Bronchial epithelial cell (primary cell): ENCODE measurements around the gene GPR161. TPM values are rescaled to one million over a fixed set of nuclear protein-coding genes. Genes with fewer than 3 reads are reported as not detected.

Source experiments
- DNase-seq: peaks from one replicate; pipeline ENCODE4 v3.0.0-alpha.2; 2010; ENCODE audit warnings: low read depth
- FAIRE-seq: peaks from 2 replicates; lab custom pipeline; 2011; peaks lifted over from hg19 to GRCh38; lab: Jason Lieb, UNC
- H3K27me3 ChIP-seq: 2 replicates; pipeline ENCODE4 v1.5.1; 2011; ENCODE audit warnings: low read length; ENCODE audit not compliant: control insufficient read depth, insufficient read depth
- H3K36me3 ChIP-seq: 2 replicates; pipeline ENCODE4 v1.5.1; 2011; ENCODE audit warnings: low read length; ENCODE audit not compliant: control insufficient read depth, insufficient read depth
- H3K4me3 ChIP-seq: 2 replicates; pipeline ENCODE4 v1.5.1; 2011; ENCODE audit warnings: mild to moderate bottlenecking, low read depth, low read length, control low read depth
- CTCF ChIP-seq: IDR thresholded peaks from 2 replicates; pipeline ENCODE4 v1.5.1; 2011; ENCODE audit warnings: mild to moderate bottlenecking, moderate library complexity, low read length, control low read depth, inconsistent platforms; ENCODE audit not compliant: insufficient read depth, severe bottlenecking
- total RNA-seq: library from RNA; depleted of rRNA; stranded (reverse); fragments of >200 nt; gene quantifications from 2 replicates; pipeline ENCODE4 v1.2.1, GENCODE V29; 2014

GPR161 gene
- total RNA-seq, 1 donor from 2014 or later = 8.2 TPM

- Histone ChIP-seq H3K36me3 (no peaks in the 10 kb centered on the region), H3K4me3 (no peak overlapping the region), H3K27me3 (no peaks in the 10 kb centered on the region)
- no peak for FAIRE-seq
- peak; percentile 61 for DNase-seq
- TF ChIP-seq CTCF = peak; percentile 89
Measured at GRCh38 chr1:168145184-168146159, 8.7 kb upstream of the GPR161 start.

GRCh38 chr1:168141871-168142385 is 5.2 kb upstream of the GPR161 start:
- Histone ChIP-seq H3K36me3 (no peaks in the 10 kb centered on the region), H3K27me3 (no peaks in the 10 kb centered on the region), H3K4me3 (no peak overlapping the region)
- TF ChIP-seq CTCF = no peak
- FAIRE-seq (no peak), DNase-seq (no peak)

- Histone ChIP-seq H3K4me3 (no peak overlapping the region), H3K36me3 (no peaks in the 10 kb centered on the region), H3K27me3 (no peaks in the 10 kb centered on the region)
- DNase-seq = no peak
- FAIRE-seq = no peak
- no peak for TF ChIP-seq CTCF
Measured at GRCh38 chr1:168139070-168139469, 2.3 kb upstream of the GPR161 start.

GRCh38 chr1:168138134-168138533 is 1.4 kb upstream of the GPR161 start:
- Histone ChIP-seq H3K36me3 (no peaks in the 10 kb centered on the region), H3K27me3 (no peaks in the 10 kb centered on the region), H3K4me3 (no peak overlapping the region)
- TF ChIP-seq CTCF = no peak
- DNase-seq (peak; percentile 85), FAIRE-seq (no peak)

- Histone ChIP-seq H3K4me3 (peak overlapping the region; percentile 71), H3K27me3 (no peaks in the 10 kb centered on the region), H3K36me3 (no peaks in the 10 kb centered on the region)
- no peak for DNase-seq
- TF ChIP-seq CTCF = no peak
- no peak for FAIRE-seq
Measured at GRCh38 chr1:168137515-168137821, 738 bp upstream of the GPR161 start.
